NCI-H1694 treated with DMSO at 0.1 percent for 48 hours (cell line): ENCODE data around the gene HAUS1.
"Not testable (repeated sequence)": the region's sequence is repeated elsewhere in the genome, so short reads cannot be mapped to it uniquely, and the experiment has no call there.

ENCODE experiments used
- DNase-seq: peaks from one replicate; lab custom pipeline; 2025; lab: John Stamatoyannopoulos, UW

HAUS1 gene

GRCh38 chr18:46095532-46095931, 8.7 kb upstream of the HAUS1 start:
- DNase-seq, result no peak

DNA sequence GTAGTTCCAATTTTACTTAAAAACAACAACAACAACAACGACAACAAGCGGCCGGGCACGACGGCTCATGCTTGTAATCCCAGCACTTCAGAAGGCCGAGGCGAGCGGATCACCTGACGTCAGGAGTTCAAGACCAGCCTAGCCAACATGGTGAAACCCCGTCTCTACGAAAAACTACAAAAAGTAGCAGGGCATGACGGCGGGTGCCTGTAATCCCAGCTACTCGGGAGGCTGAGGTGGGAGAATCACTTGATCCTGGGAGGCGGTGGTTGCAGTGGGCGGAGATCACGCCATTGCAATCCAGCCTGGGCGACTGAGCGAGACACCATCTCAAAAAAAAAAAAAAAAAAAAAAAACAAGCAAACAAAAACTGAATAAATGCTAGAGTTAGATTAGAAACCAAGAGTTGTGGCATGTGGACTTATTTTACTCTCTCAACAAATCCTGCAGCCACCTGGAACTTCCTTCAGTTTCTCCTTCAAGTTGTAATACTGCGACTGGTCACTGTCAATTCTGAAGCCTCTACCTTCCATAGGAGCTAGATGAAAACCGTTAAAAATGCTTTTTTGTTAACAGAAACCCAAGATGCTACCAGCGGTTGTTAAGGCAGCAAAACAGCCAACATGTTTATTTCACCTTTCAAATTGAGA, 7.4 kb upstream of the HAUS1 start:
- no peak for DNase-seq

DNA sequence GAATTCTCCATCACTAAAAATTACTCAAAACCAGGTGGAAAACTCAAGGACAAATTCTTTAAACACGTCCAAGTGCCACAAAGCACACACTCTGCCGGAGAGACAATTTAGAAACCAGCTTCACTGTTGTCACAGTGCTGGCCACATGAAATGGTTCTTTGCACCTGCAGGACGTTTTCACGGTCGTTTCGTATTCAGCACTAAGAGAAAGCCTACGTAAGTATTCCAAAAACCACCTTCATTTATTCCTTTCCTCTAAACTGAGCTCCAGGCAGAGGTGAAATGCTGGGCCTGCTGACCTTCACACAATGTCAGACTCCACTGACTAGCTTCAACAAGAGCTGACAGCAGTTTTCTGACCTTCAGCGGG, 6.8 kb upstream of the HAUS1 start:
- DNase-seq, result no peak

DNA sequence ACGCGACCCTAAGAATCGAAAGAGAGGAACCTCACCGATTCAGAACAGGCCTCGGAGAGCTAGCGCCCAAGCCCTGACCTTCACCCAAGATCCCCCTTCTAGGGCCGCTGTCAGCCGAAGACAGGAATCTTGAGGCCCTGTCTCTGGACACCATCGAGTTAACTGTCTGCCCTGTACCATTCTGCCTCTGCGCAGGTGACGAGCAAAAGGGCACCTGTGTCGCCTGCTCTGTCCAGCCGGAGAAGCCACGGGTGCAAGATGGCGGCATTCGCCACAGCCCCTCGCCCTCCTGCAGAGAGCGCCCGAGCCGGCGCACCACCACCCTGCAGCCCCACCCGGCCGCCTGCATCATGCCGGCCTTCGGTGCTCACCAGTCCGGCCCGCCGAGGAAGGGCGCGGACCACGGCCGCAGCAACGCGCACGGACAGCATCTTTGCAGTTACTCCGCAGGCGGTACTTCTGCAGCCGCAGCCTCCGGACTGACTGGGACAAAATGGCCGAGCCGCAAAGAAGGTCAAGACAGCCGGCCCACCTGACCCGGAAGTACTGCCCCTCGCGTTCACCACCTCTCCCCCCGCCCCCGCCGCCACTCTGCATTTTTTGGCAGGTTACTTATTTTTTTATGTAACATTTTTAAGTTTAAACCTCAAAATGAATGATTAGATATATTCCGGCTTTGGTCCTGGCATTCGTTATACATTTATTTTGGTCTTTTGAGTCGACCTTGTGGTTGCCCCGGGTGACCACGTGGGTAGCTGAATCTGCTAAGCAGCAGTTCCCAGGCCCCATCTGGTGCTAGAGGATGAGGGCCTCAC, 6.2 kb upstream of the HAUS1 start, which contains the start of gene ATP5F1A:
TSS of gene ATP5F1A (minus strand) at position 496 of the 815 bp plus-strand sequence. CDS start at position 431, 65 bp downstream.
- DNase-seq, result peak; percentile 78

DNA sequence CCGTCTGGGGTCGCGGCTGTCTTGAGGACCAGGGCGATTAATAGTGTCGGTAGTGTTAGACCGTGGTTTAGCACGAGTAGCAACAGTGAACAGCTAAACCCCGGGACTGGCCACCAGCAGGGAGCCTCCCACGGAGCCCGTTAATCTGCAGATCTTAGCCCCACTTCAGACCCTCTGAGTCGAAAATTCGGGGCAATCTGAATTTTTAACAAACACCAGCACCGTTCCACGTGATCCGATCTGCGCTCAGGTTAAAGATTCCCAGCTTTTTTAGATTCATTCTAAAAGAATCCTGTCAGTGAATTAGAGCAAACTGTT, 5.6 kb upstream of the HAUS1 start:
- DNase-seq, result no peak

DNA sequence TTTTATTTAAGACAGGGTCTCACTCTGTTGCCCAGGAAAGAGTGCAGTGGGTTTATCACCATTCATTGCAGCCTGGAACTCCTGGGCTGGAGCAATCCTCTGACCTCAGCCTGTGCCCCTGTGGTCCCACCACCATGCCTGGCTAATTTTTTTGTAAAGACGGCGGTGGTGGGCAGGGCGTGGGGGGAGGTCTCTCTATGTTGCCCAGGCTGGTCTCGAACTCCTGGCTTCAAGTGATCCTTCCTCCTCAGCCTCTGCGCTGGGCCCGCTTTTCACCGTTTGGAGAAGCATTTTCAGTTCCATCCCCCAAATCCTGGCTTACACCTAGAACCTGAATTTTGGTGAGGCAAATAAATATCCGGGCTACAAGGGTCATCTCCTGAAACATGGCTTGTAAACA, 4.7 kb upstream of the HAUS1 start:
- DNase-seq, result no peak

DNA sequence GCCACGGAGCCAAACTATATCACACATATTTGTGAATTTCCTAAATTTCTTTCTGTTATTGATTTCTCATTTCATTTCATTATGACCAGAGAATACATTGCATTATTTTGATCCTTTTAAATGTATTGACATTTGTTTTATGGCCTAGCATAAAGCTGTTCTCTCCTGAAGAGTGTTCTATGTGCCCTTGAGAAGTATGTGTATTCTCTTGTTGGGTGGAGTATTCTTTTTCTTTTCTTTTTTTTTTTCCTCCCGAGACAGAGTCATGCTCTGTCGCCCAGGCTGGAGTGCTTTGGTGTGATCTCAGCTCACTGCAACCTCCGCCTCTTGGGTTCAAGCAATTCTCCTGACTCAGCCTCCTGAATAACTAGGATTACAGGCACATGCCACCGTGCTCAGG, 5.2 kb downstream of the HAUS1 start:
- DNase-seq, result no peak

- DNase-seq, result no peak
Observed at GRCh38 chr18:46110406-46110805, 6.2 kb downstream of the HAUS1 start.

- DNase-seq, result no peak
Observed at GRCh38 chr18:46113751-46114150, 9.6 kb downstream of the HAUS1 start.

DNA sequence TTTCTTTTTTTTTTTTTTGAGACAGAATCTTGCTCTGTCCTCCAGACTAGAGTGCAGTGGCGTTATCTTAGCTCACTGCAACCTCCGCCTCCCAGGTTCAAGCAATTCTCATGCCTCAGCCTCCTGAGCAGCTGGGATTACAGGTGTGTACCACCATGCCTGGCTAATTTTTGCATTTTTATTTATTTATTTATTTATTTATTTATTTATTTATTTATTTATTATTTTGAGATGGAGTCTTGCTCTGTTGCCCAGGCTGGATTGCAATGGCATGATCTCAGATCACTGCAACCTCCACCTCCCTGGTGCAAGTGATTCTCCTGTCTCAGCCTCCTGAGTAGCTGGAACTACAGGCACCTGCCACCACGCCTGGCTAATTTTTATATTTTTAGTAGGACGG, 22.4 kb downstream of the HAUS1 start:
- DNase-seq, result not testable (repeated sequence)

- DNase-seq, result no peak
Observed at GRCh38 chr18:46130061-46130460, 25.9 kb downstream of the HAUS1 start.

DNA sequence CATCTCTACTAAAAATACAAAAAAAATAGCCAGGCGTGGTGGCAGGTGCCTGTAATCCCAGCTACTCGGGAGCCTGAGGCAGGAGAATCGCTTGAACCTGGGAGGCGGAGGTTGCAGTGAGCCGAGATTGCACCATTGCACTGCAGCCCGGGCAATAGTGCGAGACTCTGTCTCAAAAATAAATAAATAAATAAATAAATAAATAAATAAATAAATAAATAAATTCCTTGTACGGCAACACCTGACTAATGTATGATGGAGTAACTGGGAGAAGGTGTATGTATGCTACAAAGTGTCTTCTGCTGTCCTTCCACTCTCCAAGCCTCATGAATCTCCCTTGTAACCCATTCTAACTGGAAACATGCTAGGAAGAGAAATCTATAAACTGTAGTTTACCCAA, 26.4 kb downstream of the HAUS1 start:
- not testable (repeated sequence) for DNase-seq

DNA sequence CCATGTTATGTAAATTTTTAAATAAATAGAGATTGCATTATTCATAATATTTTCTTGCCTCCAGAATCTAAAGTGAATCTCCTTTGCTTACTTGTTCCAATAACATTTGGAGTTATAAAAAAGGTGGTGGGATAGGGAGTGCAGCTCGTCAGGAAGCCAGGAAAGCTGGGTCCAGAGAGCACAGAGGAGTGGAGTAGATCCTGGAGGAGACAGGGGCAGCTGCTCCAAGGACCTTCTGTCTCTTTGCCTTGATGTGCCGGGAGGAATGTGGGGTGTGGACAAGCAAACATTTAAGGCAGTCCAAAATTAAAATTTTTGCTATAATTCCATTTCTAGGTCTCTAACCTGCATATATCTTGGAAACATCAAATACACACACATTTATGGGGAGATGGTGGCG, 29.3 kb downstream of the HAUS1 start:
- no peak for DNase-seq

DNA sequence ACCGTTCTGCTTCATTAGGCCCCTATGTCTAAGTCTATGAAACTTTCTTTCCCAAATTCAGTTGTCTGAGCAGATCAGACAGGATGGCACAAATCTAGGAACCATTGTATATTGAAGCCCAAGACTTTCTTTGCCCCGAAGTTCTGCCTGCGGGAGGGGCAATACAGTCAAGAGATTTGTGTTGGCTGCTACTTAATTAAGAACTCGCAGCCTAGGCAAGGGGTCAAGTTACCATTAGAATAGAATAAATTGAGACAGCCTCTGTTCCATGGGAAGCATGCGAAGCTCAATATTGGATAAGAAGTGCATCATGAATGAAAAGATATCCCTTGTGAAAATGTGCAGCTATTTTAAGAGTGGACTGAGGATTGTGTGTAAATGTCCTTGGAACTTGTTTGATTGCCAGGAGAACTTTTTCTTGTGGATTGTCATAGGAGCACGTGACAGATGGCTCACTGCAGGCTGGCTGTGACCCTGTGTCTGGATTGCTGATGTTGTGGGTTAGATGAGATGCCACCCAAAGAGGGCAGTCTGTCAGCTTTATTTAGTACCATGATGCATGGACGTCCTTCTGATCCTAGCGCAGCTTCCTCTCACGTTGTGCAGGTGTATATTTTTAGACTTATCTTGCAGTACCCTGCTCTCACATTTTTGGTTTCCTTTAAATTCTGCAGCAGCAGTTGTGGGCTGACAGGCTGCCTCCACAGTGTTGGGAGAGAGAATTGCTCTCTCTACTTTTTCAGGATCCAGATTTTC, 30.9 kb downstream of the HAUS1 start:
- DNase-seq, result no peak

GRCh38 chr18:46140173-46140572, 36.0 kb downstream of the HAUS1 start:
- DNase-seq, result no peak

GRCh38 chr18:46141199-46141598, 37.0 kb downstream of the HAUS1 start:
- DNase-seq, result no peak

- DNase-seq, result peak; percentile 32
Observed at GRCh38 chr18:46148810-46149209, 44.6 kb downstream of the HAUS1 start.

GRCh38 chr18:46152436-46152807, 48.2 kb downstream of the HAUS1 start:
- no peak for DNase-seq

- DNase-seq, result no peak
Observed at GRCh38 chr18:46152808-46153617, 48.8 kb downstream of the HAUS1 start.

- no peak for DNase-seq
Observed at GRCh38 chr18:46155641-46156051, 51.5 kb downstream of the HAUS1 start.

DNA sequence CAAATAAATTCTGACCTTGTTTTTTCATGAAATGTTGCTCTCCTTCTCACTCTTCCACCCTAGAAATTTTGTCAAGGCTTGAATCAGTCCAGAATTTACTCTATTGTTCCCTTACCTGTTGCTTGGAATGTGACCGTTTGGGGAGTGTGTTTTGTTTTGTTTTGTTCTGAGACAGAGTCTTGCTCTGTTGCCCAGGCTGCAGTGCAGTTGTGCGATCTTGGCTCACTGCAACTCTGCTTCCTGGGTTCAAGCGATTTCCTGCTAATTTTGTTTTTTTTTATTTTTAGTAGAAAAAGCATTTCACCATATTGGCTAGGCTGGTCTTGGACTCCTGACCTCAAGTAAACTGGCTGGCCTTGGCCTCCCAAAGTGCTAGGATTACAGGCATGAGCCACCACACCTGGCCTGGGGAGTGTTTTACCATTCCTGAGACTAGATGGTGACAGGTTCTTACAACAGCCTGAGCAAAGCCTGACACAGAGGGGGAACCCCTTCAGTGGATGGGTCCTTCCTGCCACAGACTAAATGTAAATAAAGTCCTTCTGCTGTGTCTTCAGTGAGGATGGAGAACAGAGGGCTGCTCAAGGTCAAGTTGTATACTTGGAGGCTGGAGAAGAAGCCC, 52.0 kb downstream of the HAUS1 start:
- DNase-seq, result no peak

DNA sequence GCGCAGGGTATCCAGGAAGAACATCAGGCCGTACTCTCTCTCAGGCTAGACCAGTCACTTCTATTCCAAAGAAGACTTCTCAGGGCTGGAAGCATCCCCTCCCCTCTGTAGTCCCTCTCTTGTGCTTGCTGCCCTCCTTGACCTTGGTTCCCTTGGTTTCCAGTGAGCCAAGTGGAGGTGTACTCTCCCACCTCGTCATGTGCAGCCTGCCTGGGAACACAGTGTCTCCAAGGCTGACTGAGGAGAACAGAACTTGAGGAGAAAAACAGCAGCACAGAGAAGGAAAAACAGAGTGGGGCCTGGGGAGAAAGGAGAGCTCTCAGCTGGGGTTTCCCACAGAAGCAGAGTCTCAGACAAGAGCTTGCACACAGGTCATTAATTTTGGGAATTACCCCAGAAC, 52.7 kb downstream of the HAUS1 start:
- DNase-seq, result no peak
